Smooth muscle cell (in vitro differentiated cells): ENCODE measurements around the gene LRRC75A. TPM values are rescaled to one million over a fixed set of nuclear protein-coding genes. Genes with fewer than 3 reads are reported as not detected.

Experiments
- DNase-seq: peaks from one replicate; lab custom pipeline; 2025; ENCODE audit not compliant: unreplicated experiment; lab: John Stamatoyannopoulos, UW
- H2AFZ ChIP-seq: fragments of 200-600 bp; sonication (generic); 2 replicates; pipeline ENCODE4 v1.6.0; 2016; ENCODE audit warnings: antibody characterized with exemption, low read depth, mild to moderate bottlenecking
- H3F3A ChIP-seq: fragments of 200-600 bp; sonication (generic); 2 replicates; pipeline ENCODE4 v1.6.0; 2017; ENCODE audit warnings: antibody characterized with exemption, low read depth
- H3K27ac ChIP-seq: fragments of 200-600 bp; sonication (generic); 2 replicates; pipeline ENCODE4 v1.5.1; 2016; ENCODE audit warnings: low read depth, mild to moderate bottlenecking
- H3K27me3 ChIP-seq: fragments of 200-600 bp; sonication (generic); 2 replicates; pipeline ENCODE4 v1.6.1; 2016; ENCODE audit warnings: low read depth, mild to moderate bottlenecking
- H3K36me3 ChIP-seq: fragments of 200-600 bp; sonication (generic); 2 replicates; pipeline ENCODE4 v1.5.1; 2016; ENCODE audit warnings: low read depth
- H3K4me1 ChIP-seq: fragments of 200-600 bp; sonication (generic); 2 replicates; pipeline ENCODE4 v1.5.1; 2016; ENCODE audit warnings: low read depth
- H3K4me2 ChIP-seq: fragments of 200-600 bp; sonication (generic); 2 replicates; pipeline ENCODE4 v1.6.0; 2016; ENCODE audit warnings: mild to moderate bottlenecking
- H3K4me3 ChIP-seq: fragments of 200-600 bp; sonication (generic); 2 replicates; pipeline ENCODE4 v1.5.1; 2016; ENCODE audit warnings: mild to moderate bottlenecking
- H3K79me2 ChIP-seq: fragments of 200-600 bp; sonication (generic); 2 replicates; pipeline ENCODE4 v1.6.0; 2016; ENCODE audit warnings: low read depth, mild to moderate bottlenecking
- H3K9ac ChIP-seq: fragments of 200-600 bp; sonication (generic); 2 replicates; pipeline ENCODE4 v1.6.0; 2016; ENCODE audit warnings: low read depth
- H3K9me3 ChIP-seq: fragments of 200-600 bp; sonication (generic); replicated peaks from 2 replicates; pipeline ENCODE4 v1.5.1; 2016; ENCODE audit warnings: low read depth
- H4K20me1 ChIP-seq: fragments of 200-600 bp; sonication (generic); 2 replicates; pipeline ENCODE4 v1.6.0; 2016; ENCODE audit warnings: low read depth
- WGBS: methylation state at CpG from one replicate; pipeline ENCODE4 v1.1.7; 2016; ENCODE audit warnings: low lambda C conversion rate; 5-methylcytosine and 5-hydroxymethylcytosine counted together
- polyA plus RNA-seq: library from polyadenylated mRNA; unstranded; fragments of >200 nt; fragmentation: Nextera tagmentation; extraction: Ambion mirVana; gene quantifications from 2 replicates; pipeline ENCODE4 v1.2.1, GENCODE V29; 2016
- total RNA-seq: library from RNA; depleted of rRNA; stranded (reverse); fragments of >200 nt; gene quantifications from 2 replicates; pipeline ENCODE4 v1.2.3, GENCODE V29; 2014
- TF ChIP-seq, protein P1 (sequence below): fragments of 200-600 bp; sonication (generic); IDR thresholded peaks from 2 replicates; pipeline ENCODE4 v1.5.1; 2017; ENCODE audit warnings: borderline replicate concordance, mild to moderate bottlenecking, antibody characterized with exemption; ENCODE audit not compliant: insufficient read depth, poor library complexity, severe bottlenecking

The LRRC75A gene
- total and polyA plus RNA-seq, 2 experiments from 2014 or later = 0.76 to 2.2 TPM

DNA sequence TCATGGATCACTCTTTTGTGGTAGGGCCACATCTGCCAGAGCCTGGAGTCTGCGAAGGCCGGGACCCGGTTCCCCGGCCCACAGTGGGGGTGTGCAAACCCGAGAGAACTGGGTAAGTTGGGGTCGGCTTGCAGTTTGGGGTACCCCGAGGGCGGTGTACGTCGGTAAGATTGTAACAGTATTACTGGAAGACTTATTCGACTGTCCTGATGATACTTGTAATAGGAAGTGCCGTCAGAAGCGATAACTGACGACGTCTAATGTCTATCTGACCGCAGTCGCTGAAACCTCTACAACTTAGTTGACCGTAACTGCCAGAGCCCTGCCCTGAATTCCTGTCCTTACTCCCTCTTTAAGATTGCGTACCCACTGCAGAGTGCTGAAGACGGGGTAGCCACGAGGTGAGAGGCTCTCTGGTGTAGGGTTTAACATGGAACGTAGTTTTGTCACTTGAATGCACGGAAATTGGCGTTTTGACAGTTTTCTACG is 52.6 kb downstream of the LRRC75A start:
- DNase-seq = no peak
- Histone ChIP-seq H4K20me1 (peaks cover 50% of the 10 kb centered on the region), H3K36me3 (peaks cover 5% of the 10 kb centered on the region), H3K27ac (peak overlapping the region; percentile 69), H2AFZ (no peak overlapping the region), H3F3A (peaks cover 39% of the 10 kb centered on the region), H3K9ac (peak overlapping the region; percentile 84), H3K4me1 (peaks cover 32% of the 10 kb centered on the region), H3K27me3 (no peaks in the 10 kb centered on the region), H3K79me2 (peaks cover 31% of the 10 kb centered on the region), H3K4me2 (peak overlapping the region; percentile 97), H3K9me3 (no peaks in the 10 kb centered on the region), H3K4me3 (peak overlapping the region; percentile 61)
- 1% methylated on average over 25 of the region's 25 CpGs for WGBS
- TF ChIP-seq, protein P1, sequence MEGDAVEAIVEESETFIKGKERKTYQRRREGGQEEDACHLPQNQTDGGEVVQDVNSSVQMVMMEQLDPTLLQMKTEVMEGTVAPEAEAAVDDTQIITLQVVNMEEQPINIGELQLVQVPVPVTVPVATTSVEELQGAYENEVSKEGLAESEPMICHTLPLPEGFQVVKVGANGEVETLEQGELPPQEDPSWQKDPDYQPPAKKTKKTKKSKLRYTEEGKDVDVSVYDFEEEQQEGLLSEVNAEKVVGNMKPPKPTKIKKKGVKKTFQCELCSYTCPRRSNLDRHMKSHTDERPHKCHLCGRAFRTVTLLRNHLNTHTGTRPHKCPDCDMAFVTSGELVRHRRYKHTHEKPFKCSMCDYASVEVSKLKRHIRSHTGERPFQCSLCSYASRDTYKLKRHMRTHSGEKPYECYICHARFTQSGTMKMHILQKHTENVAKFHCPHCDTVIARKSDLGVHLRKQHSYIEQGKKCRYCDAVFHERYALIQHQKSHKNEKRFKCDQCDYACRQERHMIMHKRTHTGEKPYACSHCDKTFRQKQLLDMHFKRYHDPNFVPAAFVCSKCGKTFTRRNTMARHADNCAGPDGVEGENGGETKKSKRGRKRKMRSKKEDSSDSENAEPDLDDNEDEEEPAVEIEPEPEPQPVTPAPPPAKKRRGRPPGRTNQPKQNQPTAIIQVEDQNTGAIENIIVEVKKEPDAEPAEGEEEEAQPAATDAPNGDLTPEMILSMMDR = no peak

DNA sequence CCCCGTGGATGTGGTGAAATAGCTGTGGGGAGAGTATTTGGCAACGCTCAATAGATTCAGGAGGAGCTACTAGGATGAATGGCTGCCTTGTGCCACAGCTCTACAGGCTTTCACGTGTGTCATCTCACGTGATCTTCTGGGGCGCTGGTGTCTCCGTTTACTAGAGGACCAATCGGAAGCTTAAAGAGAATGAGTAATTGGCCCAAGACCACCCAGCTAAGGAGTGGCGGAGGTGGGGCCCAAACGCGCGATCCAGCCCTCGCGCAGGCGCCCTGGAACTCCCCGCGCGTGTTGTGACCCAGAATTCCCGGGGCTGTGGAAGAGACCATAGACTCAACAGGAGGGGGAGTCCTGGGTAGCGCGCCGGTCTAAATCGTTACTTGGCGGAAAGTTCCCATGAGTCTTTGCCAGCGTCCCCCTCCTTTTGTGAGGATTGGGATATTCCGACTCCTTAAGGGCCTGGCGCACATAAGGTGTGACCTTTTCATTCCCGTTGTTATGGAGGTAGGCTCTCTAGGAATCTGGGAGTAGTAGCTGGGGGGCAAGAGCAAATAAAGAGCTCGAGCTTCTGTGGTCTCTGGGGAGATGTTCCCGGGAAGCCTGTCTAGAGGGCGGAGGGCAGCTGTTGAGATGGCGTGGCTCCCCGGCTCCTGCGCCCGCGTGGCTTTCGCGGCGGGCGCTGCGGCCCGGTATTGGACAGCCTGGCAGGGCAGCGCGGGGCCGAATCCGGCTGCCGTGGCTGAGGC is 53.3 kb downstream of the LRRC75A start:
- peak; percentile 86 for DNase-seq
- H3K4me1 ChIP-seq = peaks cover 32% of the 10 kb centered on the region
- peak overlapping the region; percentile 38 for H2AFZ ChIP-seq
- H3K27me3 ChIP-seq = no peaks in the 10 kb centered on the region
- TF ChIP-seq, protein P1 = no peak
- WGBS = under 1% methylated on average over 46 of the region's 46 CpGs
- peak overlapping the region; percentile 84 for H3K9ac ChIP-seq
- peak overlapping the region; percentile 61 for H3K4me3 ChIP-seq
- H3K4me2 ChIP-seq = peak overlapping the region; percentile 97
- H4K20me1 ChIP-seq = peaks cover 44% of the 10 kb centered on the region
- H3K36me3 ChIP-seq = peaks cover 5% of the 10 kb centered on the region
- no peaks in the 10 kb centered on the region for H3K9me3 ChIP-seq
- H3F3A ChIP-seq = peaks cover 35% of the 10 kb centered on the region
- H3K27ac ChIP-seq = peak overlapping the region; percentile 79
- H3K79me2 ChIP-seq = peaks cover 31% of the 10 kb centered on the region

DNA sequence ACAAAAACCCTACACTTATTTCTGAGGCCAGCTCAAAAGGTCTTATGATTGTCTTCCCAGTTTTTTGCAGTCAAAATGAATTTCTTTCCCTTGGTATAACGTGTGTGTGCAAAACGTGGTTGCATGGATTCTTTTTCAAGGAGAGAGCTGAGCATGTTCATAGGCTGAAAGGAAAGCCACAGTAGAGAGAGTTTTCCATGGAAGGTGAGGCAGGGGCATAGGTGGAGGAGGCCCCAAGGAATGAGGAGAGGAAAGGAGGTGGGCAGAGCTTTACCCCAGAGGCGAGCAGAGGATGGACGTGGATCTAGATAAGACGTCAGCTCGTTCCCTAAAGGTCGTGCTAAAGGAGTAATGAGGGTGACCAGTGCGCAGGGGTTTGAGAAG is 53.8 kb downstream of the LRRC75A start:
- peak overlapping the region; percentile 38 for H2AFZ ChIP-seq
- peak overlapping the region; percentile 80 for H3K4me2 ChIP-seq
- peak overlapping the region; percentile 61 for H3K4me3 ChIP-seq
- H3K36me3 ChIP-seq = peaks cover 5% of the 10 kb centered on the region
- H3K9me3 ChIP-seq = no peaks in the 10 kb centered on the region
- no peaks in the 10 kb centered on the region for H3K27me3 ChIP-seq
- whole genome bisulfite sequencing = 23% methylated on average over 8 of the region's 8 CpGs
- TF ChIP-seq, protein P1 = no peak
- H4K20me1 ChIP-seq = peaks cover 38% of the 10 kb centered on the region
- H3K9ac ChIP-seq = peak overlapping the region; percentile 38
- DNase-seq = no peak
- H3K27ac ChIP-seq = peak overlapping the region; percentile 79
- H3K79me2 ChIP-seq = peaks cover 31% of the 10 kb centered on the region
- peaks cover 29% of the 10 kb centered on the region for H3F3A ChIP-seq
- H3K4me1 ChIP-seq = peaks cover 32% of the 10 kb centered on the region

DNA sequence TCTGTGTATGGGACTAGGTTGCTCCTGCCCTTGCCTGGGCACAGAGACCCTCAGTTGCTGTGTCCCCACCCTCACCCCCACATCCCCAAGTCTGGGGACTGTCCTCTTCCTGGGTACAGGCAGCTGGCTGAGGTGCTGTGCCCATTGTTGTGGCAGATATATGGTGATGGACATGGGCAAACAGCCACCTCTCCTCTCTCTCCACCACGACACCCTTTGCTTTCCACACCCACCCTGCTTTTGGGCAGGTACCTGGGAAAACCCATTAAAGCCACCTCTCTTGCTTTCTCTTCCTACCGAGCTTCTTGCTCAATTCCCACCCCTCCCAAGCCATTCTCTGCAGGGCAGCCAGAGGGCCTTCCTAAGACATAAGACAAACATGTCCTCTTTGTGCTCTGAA is 54.9 kb downstream of the LRRC75A start:
- no peak for DNase-seq
- H2AFZ ChIP-seq = no peak overlapping the region
- peaks cover 30% of the 10 kb centered on the region for H3K79me2 ChIP-seq
- H3K4me1 ChIP-seq = peaks cover 30% of the 10 kb centered on the region
- H3F3A ChIP-seq = peaks cover 23% of the 10 kb centered on the region
- H3K36me3 ChIP-seq = peaks cover 5% of the 10 kb centered on the region
- 80% methylated on average over 2 of the region's 2 CpGs for WGBS
- peaks cover 27% of the 10 kb centered on the region for H4K20me1 ChIP-seq
- H3K4me3 ChIP-seq = no peak overlapping the region
- no peaks in the 10 kb centered on the region for H3K9me3 ChIP-seq
- H3K4me2 ChIP-seq = no peak overlapping the region
- no peak overlapping the region for H3K9ac ChIP-seq
- TF ChIP-seq, protein P1 = no peak
- H3K27ac ChIP-seq = no peak overlapping the region
- no peaks in the 10 kb centered on the region for H3K27me3 ChIP-seq
